SK-N-SH (cell line): ENCODE data around the gene PON3. TPM values are rescaled to one million over a fixed set of nuclear protein-coding genes. Genes with fewer than 3 reads are reported as not detected.

ENCODE experiments used
- CTCF ChIA-PET: fragments of 300-600, 350-600 bp; formaldehyde crosslinking; extraction: SDS; loops from one replicate; lab custom pipeline; 2021; lab: Yijun Ruan, JAX
- POLR2A ChIA-PET: fragments of 350-600 bp; sonication (Branson Sonifier 250); formaldehyde crosslinking; extraction: SDS; loops from one replicate; lab custom pipeline; 2020; ENCODE audit warnings: antibody characterized with exemption, inconsistent platforms; lab: Yijun Ruan, JAX
- DNase-seq: peaks from one replicate; pipeline ENCODE4 v3.0.0; 2012
- H2AFZ ChIP-seq: fragments of 200-600 bp; sonication (generic); 2 replicates; pipeline ENCODE4 v1.8.1; 2016; ENCODE audit warnings: antibody characterized with exemption, mild to moderate bottlenecking, low read depth
- H3F3A ChIP-seq: fragments of 200-600 bp; sonication (generic); replicated peaks from 2 replicates; pipeline ENCODE3; 2016; ENCODE audit warnings: antibody characterized with exemption, mild to moderate bottlenecking; ENCODE audit not compliant: insufficient read depth
- H3K27ac ChIP-seq, 2 experiments: fragments of 200-500 bp in 1 of 2; fragments of 200-600 bp in 1 of 2; sonication (Bioruptor generic) in 1 of 2; sonication (generic), shearing (Covaris generic) in 1 of 2; 2 replicates each; pipeline versions ENCODE4 v1.5.1 to v1.6.1; 2014 to 2016; ENCODE audit warnings: low read depth in 2 of 2, inconsistent platforms in 1 of 2, low read length in 1 of 2, mild to moderate bottlenecking in 1 of 2, mixed read lengths in 1 of 2
- H3K27me3 ChIP-seq: fragments of 200-600 bp; sonication (generic), shearing (Covaris generic); 2 replicates; pipeline ENCODE4 v1.6.1; 2016; ENCODE audit warnings: mixed run types; ENCODE audit not compliant: insufficient read depth
- H3K36me3 ChIP-seq, 2 experiments: fragments of 200-500 bp in 1 of 2; fragments of 200-600 bp in 1 of 2; sonication (Bioruptor generic) in 1 of 2; sonication (generic) in 1 of 2; replicated peaks in 1 of 2; 2 replicates each; pipeline versions ENCODE3 to v1.5.1; 2014 to 2016; ENCODE audit warnings: low read length in 1 of 2, mild to moderate bottlenecking in 1 of 2; ENCODE audit not compliant: insufficient read depth in 2 of 2, control insufficient read depth in 1 of 2
- H3K4me1 ChIP-seq, 2 experiments: fragments of 200-500 bp in 1 of 2; fragments of 200-600 bp in 1 of 2; sonication (Bioruptor generic) in 1 of 2; sonication (generic), shearing (Covaris generic) in 1 of 2; 2 replicates each; pipeline versions ENCODE4 v1.5.1 to v1.6.1; 2014 to 2016; ENCODE audit warnings: low read depth in 1 of 2, low read length in 1 of 2, mixed run types in 1 of 2; ENCODE audit not compliant: insufficient read depth in 2 of 2, control insufficient read depth in 1 of 2
- H3K4me2 ChIP-seq: fragments of 200-600 bp; sonication (generic), shearing (Covaris generic); 2 replicates; pipeline ENCODE4 v1.6.1; 2017; ENCODE audit warnings: mixed run types
- H3K4me3 ChIP-seq, 2 experiments: fragments of 200-500 bp in 1 of 2; fragments of 200-600 bp in 1 of 2; sonication (Bioruptor generic) in 1 of 2; sonication (generic), shearing (Covaris generic) in 1 of 2; 2 replicates each; pipeline versions ENCODE4 v1.5.1 to v1.8.1; 2014 to 2016; ENCODE audit warnings: low read depth in 2 of 2, inconsistent platforms in 1 of 2, low read length in 1 of 2, mild to moderate bottlenecking in 1 of 2, mixed read lengths in 1 of 2, moderate library complexity in 1 of 2
- H3K79me2 ChIP-seq: fragments of 200-600 bp; sonication (generic); 2 replicates; pipeline ENCODE4 v1.8.1; 2017; ENCODE audit warnings: mild to moderate bottlenecking; ENCODE audit not compliant: insufficient read depth
- H3K9ac ChIP-seq: fragments of 200-600 bp; sonication (generic); 2 replicates; pipeline ENCODE4 v1.6.1; 2017; ENCODE audit warnings: mixed run types
- H3K9me2 ChIP-seq: fragments of 200-600 bp; sonication (generic); 2 replicates; pipeline ENCODE4 v1.6.1; 2017; ENCODE audit warnings: mixed run types
- H3K9me3 ChIP-seq: fragments of 200-600 bp; sonication (generic); 2 replicates; pipeline ENCODE4 v1.6.1; 2017; ENCODE audit warnings: mixed run types, mild to moderate bottlenecking, moderate library complexity
- H4K20me1 ChIP-seq: fragments of 200-600 bp; sonication (generic); 2 replicates; pipeline ENCODE4 v1.6.1; 2017; ENCODE audit warnings: mild to moderate bottlenecking, mixed run types; ENCODE audit not compliant: insufficient read depth
- CHD2 ChIP-seq: fragments of 150-350 bp; IDR thresholded peaks from 2 replicates; pipeline ENCODE4 v1.6.1; 2018; ENCODE audit warnings: low read length; ENCODE audit not compliant: partially characterized antibody
- FOXJ3 ChIP-seq: sonication (generic); formaldehyde crosslinking; IDR thresholded peaks from 2 replicates; pipeline ENCODE4 v1.5.1; 2020; ENCODE audit warnings: mild to moderate bottlenecking, missing genetic modification reagents
- GABPA ChIP-seq: IDR thresholded peaks from 2 replicates; pipeline ENCODE4 v1.4.0; 2012; ENCODE audit warnings: low read depth, mild to moderate bottlenecking
- JUND ChIP-seq: IDR thresholded peaks from 2 replicates; pipeline ENCODE4 v1.4.0; 2012
- MEF2A ChIP-seq: IDR thresholded peaks from 2 replicates; pipeline ENCODE4 v1.4.0; 2012; ENCODE audit warnings: low read depth, borderline replicate concordance
- NRF1 ChIP-seq: IDR thresholded peaks from 2 replicates; pipeline ENCODE4 v1.6.1; 2012; ENCODE audit warnings: low read depth, mild to moderate bottlenecking, low read length
- RAD21 ChIP-seq: IDR thresholded peaks from 2 replicates; pipeline ENCODE4 v1.6.1; 2012; ENCODE audit warnings: mild to moderate bottlenecking, low read length
- RCOR1 ChIP-seq: fragments of 150-350 bp; IDR thresholded peaks from 2 replicates; pipeline ENCODE4 v1.6.1; 2017; ENCODE audit warnings: antibody characterized with exemption, low read length
- RFX5 ChIP-seq: IDR thresholded peaks from 2 replicates; pipeline ENCODE4 v1.6.1; 2012; ENCODE audit warnings: mild to moderate bottlenecking, improper control_type of control experiment, low read length
- RXRA ChIP-seq: IDR thresholded peaks from 2 replicates; pipeline ENCODE4 v1.4.0; 2012; ENCODE audit warnings: low read depth, mild to moderate bottlenecking, borderline replicate concordance
- SIN3A ChIP-seq: IDR thresholded peaks from 2 replicates; pipeline ENCODE4 v1.6.1; 2012; ENCODE audit warnings: low read depth, mild to moderate bottlenecking, low read length, moderate library complexity, borderline replicate concordance
- USF2 ChIP-seq: fragments of 150-350 bp; IDR thresholded peaks from 2 replicates; pipeline ENCODE4 v1.6.1; 2017; ENCODE audit warnings: antibody characterized with exemption, low read length, low read depth, borderline replicate concordance
- YY1 ChIP-seq: IDR thresholded peaks from 2 replicates; pipeline ENCODE4 v1.4.0; 2012; ENCODE audit warnings: low read depth, mild to moderate bottlenecking
- ZBTB33 ChIP-seq: IDR thresholded peaks from 2 replicates; pipeline ENCODE4 v1.4.0; 2012; ENCODE audit warnings: low read depth, borderline replicate concordance
- WGBS: methylation state at CpG from one replicate; pipeline ENCODE4 v1.1.6; 2017; ENCODE audit warnings: low lambda C conversion rate; 5-methylcytosine and 5-hydroxymethylcytosine counted together
- polyA plus RNA-seq, 3 experiments: library from polyadenylated mRNA; depleted of rRNA; stranded (reverse); fragments of >200 nt; gene quantifications; 2 replicates each; pipeline ENCODE4 v1.2.3, GENCODE V29; 2012
- TF ChIP-seq, protein P1 (sequence below): IDR thresholded peaks from 2 replicates; pipeline ENCODE4 v1.6.1; 2012; ENCODE audit warnings: mild to moderate bottlenecking, low read depth, low read length, moderate library complexity
- TF ChIP-seq, protein P2 (sequence below): IDR thresholded peaks from 2 replicates; pipeline ENCODE4 v1.4.0; 2012; ENCODE audit warnings: low read depth
- TF ChIP-seq, protein P3 (sequence below): fragments of 200-600 bp; sonication (generic); IDR thresholded peaks from 2 replicates; pipeline ENCODE4 v1.6.1; 2017; ENCODE audit warnings: antibody characterized with exemption, mild to moderate bottlenecking, moderate library complexity

Gene PON3
- not detected in 2 replicates for polyA plus RNA-seq (2012; rRNA removed)
- polyA plus RNA-seq (2012; cell fraction: cytosol; rRNA removed) = not detected in 2 replicates
- polyA plus RNA-seq (2012; cell fraction: nucleus; rRNA removed) = not detected in 2 replicates

- Histone ChIP-seq H3K9me3 (no peaks in the 10 kb centered on the region), H3K36me3 (no peaks in the 10 kb centered on the region), H3K27ac (no peak within 1 kb of the TSS), H2AFZ (no peak within 1 kb of the TSS), H3K9ac (no peak within 1 kb of the TSS), H4K20me1 (no peaks in the 10 kb centered on the region), H3F3A (no peaks in the 10 kb centered on the region), H3K4me1 (no peaks in the 10 kb centered on the region), H3K9me2 (no peaks in the 10 kb centered on the region), H3K4me3 (no peak within 1 kb of the TSS; a peak in 1 of 4 replicates), H3K27me3 (no peaks in the 10 kb centered on the region), H3K4me2 (no peak within 1 kb of the TSS), H3K79me2 (no peaks in the 10 kb centered on the region)
- TF ChIP-seq RFX5 = no peak
- TF ChIP-seq RAD21 = no peak
- TF ChIP-seq FOXJ3 (CRISPR knock-in tag) = no peak
- no peak for TF ChIP-seq SIN3A
- TF ChIP-seq ZBTB33 = no peak
- no peak for TF ChIP-seq CHD2
- TF ChIP-seq RXRA = no peak
- ChIA-PET POLR2A (no interaction called here), CTCF (interaction anchor here (0.9 to 1.3 kb wide), 4 partner anchors 11 to 294 kb away, joined by 3 to 4 read pairs (median 3); no protein-coding TSS in a partner anchor)
- no peak for DNase-seq
- WGBS = 33% methylated on average over 52 of the region's 68 CpGs
Measured at GRCh38 chr7:95396136-95397032, at the start of gene PON3. PON3 (minus strand) TSS chr7:95396375; CDS start chr7:95396350, 25 bp downstream.

- no peaks in the 10 kb centered on the region for H3K9me2 ChIP-seq
- H2AFZ ChIP-seq = no peak overlapping the region
- no peak overlapping the region for H3K4me2 ChIP-seq
- no peaks in the 10 kb centered on the region for H4K20me1 ChIP-seq
- H3K9me3 ChIP-seq = no peaks in the 10 kb centered on the region
- H3K27ac ChIP-seq = no peak overlapping the region
- H3K4me1 ChIP-seq = no peaks in the 10 kb centered on the region
- H3K36me3 ChIP-seq = no peaks in the 10 kb centered on the region
- H3K79me2 ChIP-seq = no peaks in the 10 kb centered on the region
- no peaks in the 10 kb centered on the region for H3F3A ChIP-seq
- H3K4me3 ChIP-seq = no peak overlapping the region
- DNase-seq = no peak
- H3K9ac ChIP-seq = no peak overlapping the region
- no peaks in the 10 kb centered on the region for H3K27me3 ChIP-seq
- ChIA-PET POLR2A (interaction anchor here (1.0 kb wide), 1 partner anchor 10 kb away, joined by 3 read pairs; the partner anchor contains the start of gene PON2), CTCF (interaction anchor here (0.5 to 4.1 kb wide), 3 partner anchors 9 to 32 kb away, joined by 3 to 16 read pairs (median 4); no protein-coding TSS in a partner anchor)
- WGBS = 20% methylated on average over 2 of the region's 2 CpGs
- no peak for TF ChIP-seq USF2
- TF ChIP-seq, protein P1, sequence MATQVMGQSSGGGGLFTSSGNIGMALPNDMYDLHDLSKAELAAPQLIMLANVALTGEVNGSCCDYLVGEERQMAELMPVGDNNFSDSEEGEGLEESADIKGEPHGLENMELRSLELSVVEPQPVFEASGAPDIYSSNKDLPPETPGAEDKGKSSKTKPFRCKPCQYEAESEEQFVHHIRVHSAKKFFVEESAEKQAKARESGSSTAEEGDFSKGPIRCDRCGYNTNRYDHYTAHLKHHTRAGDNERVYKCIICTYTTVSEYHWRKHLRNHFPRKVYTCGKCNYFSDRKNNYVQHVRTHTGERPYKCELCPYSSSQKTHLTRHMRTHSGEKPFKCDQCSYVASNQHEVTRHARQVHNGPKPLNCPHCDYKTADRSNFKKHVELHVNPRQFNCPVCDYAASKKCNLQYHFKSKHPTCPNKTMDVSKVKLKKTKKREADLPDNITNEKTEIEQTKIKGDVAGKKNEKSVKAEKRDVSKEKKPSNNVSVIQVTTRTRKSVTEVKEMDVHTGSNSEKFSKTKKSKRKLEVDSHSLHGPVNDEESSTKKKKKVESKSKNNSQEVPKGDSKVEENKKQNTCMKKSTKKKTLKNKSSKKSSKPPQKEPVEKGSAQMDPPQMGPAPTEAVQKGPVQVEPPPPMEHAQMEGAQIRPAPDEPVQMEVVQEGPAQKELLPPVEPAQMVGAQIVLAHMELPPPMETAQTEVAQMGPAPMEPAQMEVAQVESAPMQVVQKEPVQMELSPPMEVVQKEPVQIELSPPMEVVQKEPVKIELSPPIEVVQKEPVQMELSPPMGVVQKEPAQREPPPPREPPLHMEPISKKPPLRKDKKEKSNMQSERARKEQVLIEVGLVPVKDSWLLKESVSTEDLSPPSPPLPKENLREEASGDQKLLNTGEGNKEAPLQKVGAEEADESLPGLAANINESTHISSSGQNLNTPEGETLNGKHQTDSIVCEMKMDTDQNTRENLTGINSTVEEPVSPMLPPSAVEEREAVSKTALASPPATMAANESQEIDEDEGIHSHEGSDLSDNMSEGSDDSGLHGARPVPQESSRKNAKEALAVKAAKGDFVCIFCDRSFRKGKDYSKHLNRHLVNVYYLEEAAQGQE = no peak
- TF ChIP-seq MEF2A = no peak
- no peak for TF ChIP-seq RCOR1
- TF ChIP-seq, protein P2, sequence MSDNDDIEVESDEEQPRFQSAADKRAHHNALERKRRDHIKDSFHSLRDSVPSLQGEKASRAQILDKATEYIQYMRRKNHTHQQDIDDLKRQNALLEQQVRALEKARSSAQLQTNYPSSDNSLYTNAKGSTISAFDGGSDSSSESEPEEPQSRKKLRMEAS = no peak
- TF ChIP-seq, protein P3, sequence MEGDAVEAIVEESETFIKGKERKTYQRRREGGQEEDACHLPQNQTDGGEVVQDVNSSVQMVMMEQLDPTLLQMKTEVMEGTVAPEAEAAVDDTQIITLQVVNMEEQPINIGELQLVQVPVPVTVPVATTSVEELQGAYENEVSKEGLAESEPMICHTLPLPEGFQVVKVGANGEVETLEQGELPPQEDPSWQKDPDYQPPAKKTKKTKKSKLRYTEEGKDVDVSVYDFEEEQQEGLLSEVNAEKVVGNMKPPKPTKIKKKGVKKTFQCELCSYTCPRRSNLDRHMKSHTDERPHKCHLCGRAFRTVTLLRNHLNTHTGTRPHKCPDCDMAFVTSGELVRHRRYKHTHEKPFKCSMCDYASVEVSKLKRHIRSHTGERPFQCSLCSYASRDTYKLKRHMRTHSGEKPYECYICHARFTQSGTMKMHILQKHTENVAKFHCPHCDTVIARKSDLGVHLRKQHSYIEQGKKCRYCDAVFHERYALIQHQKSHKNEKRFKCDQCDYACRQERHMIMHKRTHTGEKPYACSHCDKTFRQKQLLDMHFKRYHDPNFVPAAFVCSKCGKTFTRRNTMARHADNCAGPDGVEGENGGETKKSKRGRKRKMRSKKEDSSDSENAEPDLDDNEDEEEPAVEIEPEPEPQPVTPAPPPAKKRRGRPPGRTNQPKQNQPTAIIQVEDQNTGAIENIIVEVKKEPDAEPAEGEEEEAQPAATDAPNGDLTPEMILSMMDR = no peak
- TF ChIP-seq GABPA = no peak
- TF ChIP-seq NRF1 = no peak
- no peak for TF ChIP-seq JUND
- TF ChIP-seq RAD21 = no peak
- no peak for TF ChIP-seq YY1
Measured at GRCh38 chr7:95444796-95445195, 48.6 kb upstream of the PON3 start.
